ENCODE measurements around the gene XPO6. TPM values are rescaled to one million over a fixed set of nuclear protein-coding genes. Genes with fewer than 3 reads are reported as not detected.

The XPO6 gene
- total and polyA plus RNA-seq, 4 donors = 28.0 to 103 (median 86.8) TPM

DNA sequence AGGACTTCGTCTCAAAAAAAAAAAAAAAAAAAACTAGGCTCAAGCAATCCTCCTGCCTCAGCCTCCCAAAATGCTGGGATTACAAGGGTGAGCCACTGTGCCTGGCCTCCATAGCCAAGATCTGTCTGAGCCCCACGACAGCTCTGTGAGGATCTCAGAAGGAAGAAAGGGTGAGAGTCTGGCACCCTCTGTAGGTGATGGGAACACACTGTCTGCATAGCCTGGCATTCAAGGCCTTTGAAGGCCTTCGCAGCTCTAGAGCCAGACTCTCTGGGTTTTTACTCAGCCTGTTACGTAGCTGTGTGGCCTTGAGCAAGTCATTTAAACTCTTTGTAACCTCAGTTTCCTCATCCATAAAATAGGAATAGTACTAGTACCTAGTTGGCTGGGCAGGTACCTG lies 6.3 kb upstream of the XPO6 start:
- Histone ChIP-seq H3K4me1 (ENCODE audit: control insufficient read depth in 1 of 2, insufficient read depth in 2 of 2, low read length in 2 of 2) (no peaks in the 10 kb centered on the region), H3K4me3 (ENCODE audit: low read length in 2 of 2) (no peak overlapping the region), H3K9me3 (ENCODE audit: control insufficient read depth, low read length) (no peaks in the 10 kb centered on the region), H3K27me3 (ENCODE audit: control insufficient read depth in 1 of 2, insufficient read depth in 2 of 2, low read length in 1 of 2) (no peaks in the 10 kb centered on the region), H3K36me3 (ENCODE audit: control insufficient read depth in 1 of 2, insufficient read depth in 2 of 2, low read length in 1 of 2) (no peaks in the 10 kb centered on the region), H3K27ac (ENCODE audit: low read depth in 1 of 2, low read length in 2 of 2) (no peak overlapping the region)
- ATAC-seq (ENCODE audit: low FRiP score) (peak; percentile 44), DNase-seq (no peak)
- 75 to 78% methylated on average over 4 of the region's 4 CpGs for WGBS, 2 donors
- intact Hi-C loops (cut with DNase I) = loop anchor here in 1 of 2 donors (10.0 kb wide), 1 partner anchor 57 kb away; no protein-coding TSS in a partner anchor

GRCh38 chr16:28217326-28217725 lies 5.6 kb upstream of the XPO6 start:
- no peak for ATAC-seq (ENCODE audit: low FRiP score)
- Histone ChIP-seq H3K4me3 (ENCODE audit: low read length in 2 of 2) (no peak overlapping the region), H3K36me3 (ENCODE audit: control insufficient read depth in 1 of 2, insufficient read depth in 2 of 2, low read length in 1 of 2) (no peaks in the 10 kb centered on the region), H3K4me1 (ENCODE audit: control insufficient read depth in 1 of 2, insufficient read depth in 2 of 2, low read length in 2 of 2) (no peaks in the 10 kb centered on the region), H3K9me3 (ENCODE audit: control insufficient read depth, low read length) (no peaks in the 10 kb centered on the region), H3K27ac (ENCODE audit: low read depth in 1 of 2, low read length in 2 of 2) (no peak overlapping the region), H3K27me3 (ENCODE audit: control insufficient read depth in 1 of 2, insufficient read depth in 2 of 2, low read length in 1 of 2) (no peaks in the 10 kb centered on the region)
- intact Hi-C loops (cut with DNase I) = loop anchor here in 1 of 2 donors (10.0 kb wide), 1 partner anchor 57 kb away; no protein-coding TSS in a partner anchor
- DNase-seq = no peak
- 86 to 91% methylated on average over 4 of the region's 4 CpGs for WGBS, 2 donors

DNA sequence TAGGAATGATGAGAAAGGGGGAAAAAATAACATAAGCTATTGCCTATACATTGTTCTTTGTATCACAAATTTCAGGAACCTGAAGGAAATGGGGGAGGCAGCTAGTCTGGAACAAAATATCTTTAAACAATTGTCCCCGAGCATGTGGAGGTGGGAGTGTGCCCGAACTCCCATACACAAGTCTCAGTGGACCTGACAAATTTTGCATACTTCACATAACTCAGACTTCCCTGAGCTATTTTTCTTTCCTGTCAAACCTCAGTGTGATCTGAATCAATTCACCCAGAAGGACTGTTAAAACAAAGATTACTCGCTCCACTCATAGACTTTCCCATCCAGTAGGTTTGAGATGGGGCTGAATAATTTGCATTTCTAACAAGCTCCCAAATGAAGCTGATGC lies 1.6 kb upstream of the XPO6 start:
- H3K36me3 ChIP-seq (ENCODE audit: control insufficient read depth in 1 of 2, insufficient read depth in 2 of 2, low read length in 1 of 2) = no peaks in the 10 kb centered on the region
- no peaks in the 10 kb centered on the region for H3K27me3 ChIP-seq (ENCODE audit: control insufficient read depth in 1 of 2, insufficient read depth in 2 of 2, low read length in 1 of 2)
- no peak overlapping the region for H3K27ac ChIP-seq (ENCODE audit: low read depth in 1 of 2, low read length in 2 of 2)
- DNase-seq (no peak), ATAC-seq (ENCODE audit: low FRiP score) (no peak)
- H3K9me3 ChIP-seq (ENCODE audit: control insufficient read depth, low read length) = no peaks in the 10 kb centered on the region
- WGBS, 2 donors = 23 to 35% methylated on average over 3 of the region's 3 CpGs
- H3K4me3 ChIP-seq (ENCODE audit: low read length in 2 of 2) = no peak overlapping the region
- H3K4me1 ChIP-seq (ENCODE audit: control insufficient read depth in 1 of 2, insufficient read depth in 2 of 2, low read length in 2 of 2) = no peaks in the 10 kb centered on the region
- intact Hi-C loops (cut with DNase I) = loop anchor here (5.0 to 10.0 kb wide), 2 partner anchors 61 to 81 kb away; no protein-coding TSS in a partner anchor

GRCh38 chr16:28212532-28212873 lies 738 bp upstream of the XPO6 start:
- intact Hi-C loops (cut with DNase I) = loop anchor here (5.0 to 10.0 kb wide), 2 partner anchors 62 to 80 kb away; no protein-coding TSS in a partner anchor
- Histone ChIP-seq H3K27ac (ENCODE audit: low read depth in 1 of 2, low read length in 2 of 2) (no peak overlapping the region), H3K9me3 (ENCODE audit: control insufficient read depth, low read length) (no peaks in the 10 kb centered on the region), H3K36me3 (ENCODE audit: control insufficient read depth in 1 of 2, insufficient read depth in 2 of 2, low read length in 1 of 2) (no peaks in the 10 kb centered on the region), H3K4me1 (ENCODE audit: control insufficient read depth in 1 of 2, insufficient read depth in 2 of 2, low read length in 2 of 2) (no peaks in the 10 kb centered on the region), H3K27me3 (ENCODE audit: control insufficient read depth in 1 of 2, insufficient read depth in 2 of 2, low read length in 1 of 2) (no peaks in the 10 kb centered on the region), H3K4me3 (ENCODE audit: low read length in 2 of 2) (peak overlapping the region; percentile 22 to 93)
- 73 to 77% methylated on average over 4 of the region's 4 CpGs for WGBS, 2 donors
- no peak for ATAC-seq (ENCODE audit: low FRiP score)
- DNase-seq = no peak

- ATAC-seq (ENCODE audit: low FRiP score) = peak; percentile 86
- intact Hi-C loops (cut with DNase I) = loop anchor here (5.0 to 10.0 kb wide), 2 partner anchors 64 to 79 kb away; no protein-coding TSS in a partner anchor
- no peaks in the 10 kb centered on the region for H3K36me3 ChIP-seq (ENCODE audit: control insufficient read depth in 1 of 2, insufficient read depth in 2 of 2, low read length in 1 of 2)
- H3K4me3 ChIP-seq (ENCODE audit: low read length in 2 of 2) = peak overlapping the region; percentile 85 to 93
- H3K27ac ChIP-seq (ENCODE audit: low read depth in 1 of 2, low read length in 2 of 2) = peak overlapping the region; percentile 10 to 14
- H3K4me1 ChIP-seq (ENCODE audit: control insufficient read depth in 1 of 2, insufficient read depth in 2 of 2, low read length in 2 of 2) = no peaks in the 10 kb centered on the region
- no peaks in the 10 kb centered on the region for H3K9me3 ChIP-seq (ENCODE audit: control insufficient read depth, low read length)
- WGBS, 2 donors = 1 to 2% methylated on average over 28 to 33 of the region's 33 CpGs
- no peaks in the 10 kb centered on the region for H3K27me3 ChIP-seq (ENCODE audit: control insufficient read depth in 1 of 2, insufficient read depth in 2 of 2, low read length in 1 of 2)
- DNase-seq = peak; percentile 86 to 92
Measured at GRCh38 chr16:28210979-28211588, 681 bp downstream of the XPO6 start.

- ATAC-seq (ENCODE audit: low FRiP score) = no peak
- H3K36me3 ChIP-seq (ENCODE audit: control insufficient read depth in 1 of 2, insufficient read depth in 2 of 2, low read length in 1 of 2) = no peaks in the 10 kb centered on the region
- H3K27me3 ChIP-seq (ENCODE audit: control insufficient read depth in 1 of 2, insufficient read depth in 2 of 2, low read length in 1 of 2) = no peaks in the 10 kb centered on the region
- no peak overlapping the region for H3K27ac ChIP-seq (ENCODE audit: low read depth in 1 of 2, low read length in 2 of 2)
- H3K4me3 ChIP-seq (ENCODE audit: low read length in 2 of 2) = no peak overlapping the region
- H3K9me3 ChIP-seq (ENCODE audit: control insufficient read depth, low read length) = no peaks in the 10 kb centered on the region
- 59 to 61% methylated on average over 5 of the region's 5 CpGs for WGBS, 2 donors
- no peak for DNase-seq
- intact Hi-C loops (cut with DNase I) = loop anchor here (5.0 to 10.0 kb wide), 2 partner anchors 65 to 78 kb away; no protein-coding TSS in a partner anchor
- H3K4me1 ChIP-seq (ENCODE audit: control insufficient read depth in 1 of 2, insufficient read depth in 2 of 2, low read length in 2 of 2) = peaks cover 0 to under 1% of the 10 kb centered on the region in 2 donors
Measured at GRCh38 chr16:28210264-28210663, 1.5 kb downstream of the XPO6 start.

- no peaks in the 10 kb centered on the region for H3K27me3 ChIP-seq (ENCODE audit: control insufficient read depth in 1 of 2, insufficient read depth in 2 of 2, low read length in 1 of 2)
- H3K4me1 ChIP-seq (ENCODE audit: control insufficient read depth in 1 of 2, insufficient read depth in 2 of 2, low read length in 2 of 2) = peaks cover 0 to 4% of the 10 kb centered on the region in 2 donors
- H3K36me3 ChIP-seq (ENCODE audit: control insufficient read depth in 1 of 2, insufficient read depth in 2 of 2, low read length in 1 of 2) = no peaks in the 10 kb centered on the region
- ATAC-seq (ENCODE audit: low FRiP score) (no peak), DNase-seq (no peak)
- H3K9me3 ChIP-seq (ENCODE audit: control insufficient read depth, low read length) = no peaks in the 10 kb centered on the region
- 92% methylated on average over 4 of the region's 4 CpGs for WGBS, 2 donors
- H3K4me3 ChIP-seq (ENCODE audit: low read length in 2 of 2) = no peak overlapping the region
- intact Hi-C loops (cut with DNase I) = no loop called here
- no peak overlapping the region for H3K27ac ChIP-seq (ENCODE audit: low read depth in 1 of 2, low read length in 2 of 2)
Measured at GRCh38 chr16:28208824-28209223, 2.9 kb downstream of the XPO6 start.

- DNase-seq (no peak), ATAC-seq (ENCODE audit: low FRiP score) (no peak)
- peaks cover 0 to 3% of the 10 kb centered on the region in 2 donors for H3K36me3 ChIP-seq (ENCODE audit: control insufficient read depth in 1 of 2, insufficient read depth in 2 of 2, low read length in 1 of 2)
- WGBS, 2 donors = 97% methylated on average over 4 of the region's 4 CpGs
- H3K4me3 ChIP-seq (ENCODE audit: low read length in 2 of 2) = no peak overlapping the region
- no peak overlapping the region for H3K27ac ChIP-seq (ENCODE audit: low read depth in 1 of 2, low read length in 2 of 2)
- no peaks in the 10 kb centered on the region for H3K9me3 ChIP-seq (ENCODE audit: control insufficient read depth, low read length)
- intact Hi-C loops (cut with DNase I) = no loop called here
- no peaks in the 10 kb centered on the region for H3K27me3 ChIP-seq (ENCODE audit: control insufficient read depth in 1 of 2, insufficient read depth in 2 of 2, low read length in 1 of 2)
- peaks cover 0 to 4% of the 10 kb centered on the region in 2 donors for H3K4me1 ChIP-seq (ENCODE audit: control insufficient read depth in 1 of 2, insufficient read depth in 2 of 2, low read length in 2 of 2)
Measured at GRCh38 chr16:28208131-28208530, 3.6 kb downstream of the XPO6 start.

- intact Hi-C loops (cut with DNase I) = no loop called here
- 91 to 93% methylated on average over 2 of the region's 2 CpGs for WGBS, 2 donors
- Histone ChIP-seq H3K27ac (ENCODE audit: low read depth in 1 of 2, low read length in 2 of 2) (no peak overlapping the region), H3K9me3 (ENCODE audit: control insufficient read depth, low read length) (no peaks in the 10 kb centered on the region), H3K36me3 (ENCODE audit: control insufficient read depth in 1 of 2, insufficient read depth in 2 of 2, low read length in 1 of 2) (peaks cover 0 to 3% of the 10 kb centered on the region in 2 donors), H3K27me3 (ENCODE audit: control insufficient read depth in 1 of 2, insufficient read depth in 2 of 2, low read length in 1 of 2) (no peaks in the 10 kb centered on the region), H3K4me1 (ENCODE audit: control insufficient read depth in 1 of 2, insufficient read depth in 2 of 2, low read length in 2 of 2) (peaks cover 0 to 4% of the 10 kb centered on the region in 2 donors), H3K4me3 (ENCODE audit: low read length in 2 of 2) (no peak overlapping the region)
- DNase-seq = no peak
- no peak for ATAC-seq (ENCODE audit: low FRiP score)
Measured at GRCh38 chr16:28207399-28207798, 4.4 kb downstream of the XPO6 start.
